Measurements from ENCODE around the gene NEK6.

The NEK6 gene

DNA sequence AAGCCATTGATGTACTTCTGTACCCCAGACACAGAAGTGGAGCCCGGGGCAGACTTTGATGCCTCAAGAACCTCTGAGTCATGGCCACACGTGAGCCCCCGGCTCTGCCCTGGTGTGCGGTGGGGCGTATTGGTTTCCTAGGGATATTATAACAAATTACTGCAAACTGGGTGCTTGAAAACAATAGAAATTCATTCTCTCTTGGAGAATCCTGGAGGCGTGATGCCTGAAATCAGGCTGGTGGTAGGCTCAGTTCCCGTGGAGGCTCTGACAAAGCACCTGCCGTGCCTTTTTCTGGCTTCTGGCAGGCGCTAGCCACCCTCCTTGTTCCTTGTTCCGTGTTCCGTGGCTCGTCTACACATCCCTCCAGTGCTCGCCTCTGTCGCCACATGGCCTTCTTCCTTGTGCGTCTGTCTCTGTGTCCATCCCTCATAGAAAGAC is 24.2 kb downstream of the NEK6 start:
- no peak for DNase-seq

DNA sequence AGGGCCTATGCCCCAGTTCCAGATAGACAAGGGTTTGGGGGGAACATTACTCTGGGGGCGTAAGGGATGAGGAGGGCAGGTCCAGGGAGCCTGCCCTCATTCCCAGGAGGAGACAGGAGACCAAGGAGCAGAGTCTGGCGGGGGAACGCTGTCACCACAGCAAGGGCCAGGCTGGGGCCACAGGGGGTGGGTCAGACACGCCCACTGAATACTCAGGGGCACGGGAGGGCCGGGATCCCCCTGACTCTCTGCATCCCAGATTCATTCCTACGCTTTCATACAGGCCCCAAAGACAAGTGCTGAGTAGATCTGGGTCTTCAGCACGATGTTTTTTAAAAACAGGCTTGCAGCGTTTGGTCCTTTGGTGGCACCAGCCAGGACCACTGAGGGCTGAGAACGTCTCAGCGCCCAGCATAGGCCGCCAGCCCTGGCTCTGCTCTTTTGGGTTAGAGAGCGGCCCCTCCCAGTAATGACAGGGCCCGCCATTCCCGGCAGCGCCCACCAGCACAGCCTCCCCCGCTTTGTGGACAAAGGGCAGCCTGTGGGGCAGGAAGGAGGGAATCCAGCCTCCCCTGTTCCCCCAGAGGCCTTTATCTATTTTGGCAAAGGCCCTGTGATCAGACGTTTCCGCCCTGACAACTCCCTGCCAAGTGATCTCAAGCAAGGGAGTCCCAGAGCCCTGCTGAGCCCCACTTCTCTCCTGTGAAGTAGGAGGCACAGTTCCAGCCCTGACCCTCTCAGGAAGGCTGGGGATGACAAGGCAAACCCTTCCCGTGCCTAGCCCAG is 24.9 kb downstream of the NEK6 start:
- no peak for DNase-seq

DNA sequence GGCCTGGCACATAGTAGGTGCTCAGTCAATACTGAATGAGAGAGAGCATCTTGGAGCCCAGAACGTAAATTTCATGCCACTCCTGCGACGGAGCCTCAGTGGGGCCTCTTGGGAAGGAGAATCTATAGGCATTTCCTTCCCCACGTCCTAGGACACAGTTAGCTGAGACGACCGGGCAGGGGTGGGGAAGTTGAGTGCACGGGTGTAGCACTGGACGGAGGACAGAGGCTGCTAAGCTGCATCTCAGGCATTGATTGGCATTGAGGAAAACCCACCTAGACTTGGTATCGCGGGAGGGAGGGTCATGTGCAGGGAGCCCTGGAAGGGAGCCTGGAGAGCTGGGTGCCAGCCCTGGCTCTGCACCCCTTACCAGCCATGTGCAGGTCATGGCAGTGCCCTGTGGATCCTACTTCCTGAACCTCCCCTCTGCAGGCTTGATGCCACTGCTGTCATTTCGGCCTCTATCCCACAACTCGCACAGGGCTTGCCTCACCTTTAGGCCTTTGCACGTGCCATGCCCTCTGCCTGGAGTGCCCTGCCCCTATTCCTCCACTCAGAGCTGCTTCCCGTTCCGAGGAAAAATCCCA is 25.6 kb downstream of the NEK6 start:
- no peak for DNase-seq

DNA sequence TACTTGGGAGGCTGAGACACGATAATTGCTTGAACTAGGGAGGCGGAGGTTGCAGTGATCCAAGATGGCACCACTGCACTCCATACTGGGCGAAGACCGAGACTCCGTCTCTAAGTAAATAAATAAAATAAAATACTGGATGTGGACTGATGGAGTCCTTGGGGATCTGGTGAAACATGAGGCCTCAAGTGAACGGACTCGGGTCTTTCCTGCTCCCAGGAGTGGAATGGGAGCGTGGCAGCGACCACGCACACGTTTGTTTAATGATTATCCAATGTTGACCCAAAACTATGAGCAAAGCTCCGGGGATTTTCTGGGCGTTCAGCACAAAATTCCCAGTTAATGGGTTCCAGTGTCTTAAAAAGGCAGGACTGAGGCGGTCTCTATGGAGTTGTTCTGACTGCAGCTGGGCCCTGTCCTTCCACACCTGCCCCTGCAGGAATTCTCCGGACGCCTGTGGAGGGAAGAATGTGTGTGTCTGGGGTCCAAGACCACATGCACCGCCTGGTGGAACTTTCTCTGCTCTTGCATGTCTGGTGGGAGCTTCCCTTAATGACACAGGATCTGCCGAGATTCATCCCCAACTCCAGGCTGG is 26.6 kb downstream of the NEK6 start:
- DNase-seq: no peak

DNA sequence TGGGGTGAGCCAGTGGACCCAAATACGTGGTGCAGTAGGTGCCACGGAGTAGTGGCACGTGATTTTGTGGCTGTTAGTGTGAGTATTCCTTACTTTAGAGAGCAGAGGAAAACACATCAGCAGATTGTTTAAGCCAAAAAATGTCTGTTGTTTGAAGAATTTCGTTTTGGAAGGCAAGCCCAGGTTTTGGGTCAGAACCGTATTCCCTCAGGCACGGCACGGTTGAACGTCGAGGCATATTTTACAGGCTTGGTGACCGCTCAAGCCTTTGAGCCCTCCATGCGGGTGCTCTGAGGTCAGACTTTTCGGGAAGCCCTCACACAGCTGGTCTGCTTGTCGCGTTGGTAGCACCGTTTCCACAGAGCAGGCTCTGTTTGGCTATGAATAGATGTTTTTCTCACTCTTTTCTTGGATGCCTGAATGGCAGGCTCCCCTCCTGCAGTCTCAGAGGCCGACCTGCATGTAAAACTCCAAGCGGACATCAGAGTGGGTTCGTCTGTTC is 27.2 kb downstream of the NEK6 start:
- no peak for DNase-seq

DNA sequence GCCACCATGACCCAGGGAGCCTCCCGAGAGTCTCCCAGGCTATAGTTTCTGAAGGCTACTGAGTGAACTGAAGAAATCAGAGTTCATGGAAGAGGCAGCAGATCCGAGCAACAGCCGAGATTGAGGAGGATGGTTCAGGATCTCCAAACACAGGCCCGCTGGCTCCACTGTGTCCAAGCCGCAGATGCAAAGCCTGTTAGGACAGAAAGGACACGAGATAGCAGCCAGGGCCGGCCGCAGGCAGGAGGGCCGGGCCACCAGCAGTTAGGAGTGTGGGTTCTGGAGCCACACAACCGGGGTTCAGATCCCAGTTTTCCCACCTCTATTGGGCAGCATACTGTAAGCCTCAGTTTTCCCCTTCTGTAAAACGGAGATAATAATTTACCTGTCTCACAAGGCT is 27.7 kb downstream of the NEK6 start:
- no peak for DNase-seq

DNA sequence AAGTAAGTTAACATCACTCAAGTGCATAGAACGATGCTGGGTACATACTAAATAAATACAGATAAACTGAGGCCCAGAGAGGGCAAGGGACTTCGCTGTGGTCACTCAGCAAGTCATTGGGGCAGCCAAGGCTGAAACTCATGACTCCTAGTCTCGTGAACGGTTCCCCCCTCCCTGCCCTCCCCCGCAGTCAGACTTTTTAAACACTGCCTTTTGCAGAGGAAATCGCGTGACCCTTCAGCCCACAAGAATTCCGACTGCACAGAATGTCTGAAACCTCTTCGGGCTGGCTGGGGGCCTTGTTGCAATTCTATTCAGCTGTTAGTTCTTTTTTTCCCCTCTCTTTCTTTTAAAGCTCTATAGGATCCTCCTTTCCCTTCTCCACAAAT is 28.1 kb downstream of the NEK6 start:
- no peak for DNase-seq

DNA sequence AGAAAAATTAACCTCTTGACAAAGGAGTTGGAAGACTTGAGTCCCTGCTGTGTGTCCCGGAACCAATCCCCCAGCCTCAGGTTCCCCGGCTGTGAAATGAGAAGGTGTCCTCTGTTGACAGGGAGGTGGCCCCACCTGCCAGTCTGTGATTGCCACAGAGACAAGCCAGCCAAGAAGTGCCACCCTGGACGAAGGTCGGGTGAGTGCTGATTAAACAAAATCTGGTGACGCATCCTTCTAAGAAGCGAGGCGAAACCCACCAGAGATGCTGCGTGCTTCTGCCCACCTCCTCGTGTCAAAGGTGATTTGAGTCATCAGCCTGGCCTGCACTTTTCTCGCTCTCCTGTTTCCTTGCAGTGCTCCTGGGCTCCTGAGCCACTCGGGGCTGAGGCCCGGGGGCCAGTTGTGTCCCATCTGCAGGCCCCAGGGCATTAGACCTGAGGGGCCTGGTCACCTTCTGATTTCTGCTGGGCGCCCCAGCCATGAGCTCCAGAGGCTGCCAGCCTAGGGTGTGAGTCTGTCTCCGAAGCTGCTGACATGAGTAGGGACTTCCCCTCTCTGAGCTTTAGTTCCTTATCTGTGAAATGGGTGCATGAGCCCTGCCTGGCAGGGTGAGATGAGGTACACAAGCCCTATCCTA is 28.7 kb downstream of the NEK6 start:
- DNase-seq: no peak

DNA sequence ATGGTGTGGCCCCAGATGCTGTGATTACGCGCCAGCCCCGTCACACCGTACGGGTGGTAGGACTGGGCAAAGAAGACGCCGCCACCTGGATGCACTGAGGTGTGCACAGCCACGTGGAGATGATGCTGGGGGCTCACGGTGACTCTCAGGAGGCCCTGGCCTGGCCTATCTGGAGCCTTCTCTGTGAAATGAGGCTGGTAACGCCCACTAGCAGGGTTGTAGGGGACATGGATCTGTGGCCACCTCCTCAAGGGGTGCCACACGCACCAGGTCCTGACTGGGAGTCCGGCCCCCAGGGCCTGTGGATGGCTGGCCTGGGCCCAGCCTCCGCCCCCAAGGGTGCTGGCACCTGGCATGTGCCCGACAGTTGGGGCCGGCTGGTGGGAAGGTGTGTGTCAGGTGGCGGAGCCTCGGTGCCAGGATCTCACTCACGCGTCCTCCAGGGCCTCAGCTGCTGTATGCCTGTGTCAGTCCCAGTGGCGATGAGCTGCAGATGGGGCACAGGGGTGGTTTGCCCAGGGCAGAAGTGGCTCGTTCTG is 32.4 kb downstream of the NEK6 start:
- DNase-seq: no peak

DNA sequence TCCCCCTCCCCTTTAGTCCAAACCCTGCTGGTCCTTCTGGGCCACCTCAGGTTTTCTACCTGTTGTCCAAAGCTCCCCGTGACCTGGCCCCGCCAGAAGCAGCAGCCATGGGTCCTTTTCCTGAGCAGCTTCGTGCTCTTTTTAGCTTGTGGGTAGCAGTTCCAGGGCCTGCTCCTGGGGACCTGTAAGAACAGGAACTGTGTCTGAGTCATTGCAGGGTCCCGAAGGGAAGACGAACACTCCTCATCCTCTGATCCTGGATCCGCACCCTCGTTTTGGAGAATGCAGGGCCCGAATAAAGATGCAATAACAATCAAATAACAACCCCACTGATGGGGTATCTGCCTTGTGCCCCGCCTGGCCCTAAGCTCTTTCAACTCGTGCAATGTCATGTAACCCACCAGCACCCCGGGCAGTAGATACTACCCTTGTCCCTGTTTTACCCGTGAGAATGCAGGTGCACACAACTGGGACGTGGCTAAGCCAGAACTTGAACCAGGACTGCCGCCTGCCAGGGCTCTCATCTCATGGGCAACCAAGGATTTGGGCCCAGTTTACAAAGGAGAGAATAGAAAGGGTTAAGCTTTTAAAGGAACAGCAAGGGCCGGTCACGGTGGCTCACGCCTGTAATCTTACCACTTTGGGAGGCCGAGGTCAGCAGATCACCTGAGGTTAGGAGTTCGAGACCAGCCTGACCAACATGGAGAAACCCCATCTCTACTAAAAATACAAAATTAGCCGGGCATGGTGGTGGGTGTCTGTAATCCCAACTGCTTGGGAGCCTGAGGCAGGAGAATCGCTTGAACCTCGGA is 33.2 kb downstream of the NEK6 start:
- DNase-seq: no peak

DNA sequence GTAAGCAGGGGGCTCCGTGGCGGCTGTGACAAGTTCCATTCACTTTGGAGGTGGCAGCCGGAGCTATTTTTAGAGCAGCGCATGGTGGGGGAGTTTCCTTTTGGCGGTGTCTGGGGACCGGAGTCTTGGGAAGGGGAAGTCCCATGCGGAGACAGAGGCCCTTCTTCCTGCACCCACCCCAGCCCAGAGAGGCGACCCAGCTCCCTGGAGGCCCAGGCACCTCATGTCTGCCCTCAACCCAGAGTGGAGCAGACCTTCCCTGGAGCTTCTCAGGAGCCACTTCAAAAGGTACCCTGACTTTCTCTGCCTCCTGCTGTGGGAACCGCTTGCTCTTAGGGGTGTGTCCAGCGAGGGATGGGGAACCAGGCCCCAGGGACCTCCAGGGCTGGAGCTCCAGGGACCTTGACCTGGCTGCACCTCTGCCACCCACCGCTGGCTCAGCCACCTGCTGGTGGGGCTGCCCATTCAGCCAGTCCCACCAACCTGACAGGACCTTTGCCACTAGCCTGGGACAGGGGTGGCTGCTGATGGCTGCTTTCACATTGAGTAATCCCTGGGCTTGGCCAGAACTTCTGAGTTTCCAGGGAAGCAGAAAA is 34.1 kb downstream of the NEK6 start:
- DNase-seq: no peak

DNA sequence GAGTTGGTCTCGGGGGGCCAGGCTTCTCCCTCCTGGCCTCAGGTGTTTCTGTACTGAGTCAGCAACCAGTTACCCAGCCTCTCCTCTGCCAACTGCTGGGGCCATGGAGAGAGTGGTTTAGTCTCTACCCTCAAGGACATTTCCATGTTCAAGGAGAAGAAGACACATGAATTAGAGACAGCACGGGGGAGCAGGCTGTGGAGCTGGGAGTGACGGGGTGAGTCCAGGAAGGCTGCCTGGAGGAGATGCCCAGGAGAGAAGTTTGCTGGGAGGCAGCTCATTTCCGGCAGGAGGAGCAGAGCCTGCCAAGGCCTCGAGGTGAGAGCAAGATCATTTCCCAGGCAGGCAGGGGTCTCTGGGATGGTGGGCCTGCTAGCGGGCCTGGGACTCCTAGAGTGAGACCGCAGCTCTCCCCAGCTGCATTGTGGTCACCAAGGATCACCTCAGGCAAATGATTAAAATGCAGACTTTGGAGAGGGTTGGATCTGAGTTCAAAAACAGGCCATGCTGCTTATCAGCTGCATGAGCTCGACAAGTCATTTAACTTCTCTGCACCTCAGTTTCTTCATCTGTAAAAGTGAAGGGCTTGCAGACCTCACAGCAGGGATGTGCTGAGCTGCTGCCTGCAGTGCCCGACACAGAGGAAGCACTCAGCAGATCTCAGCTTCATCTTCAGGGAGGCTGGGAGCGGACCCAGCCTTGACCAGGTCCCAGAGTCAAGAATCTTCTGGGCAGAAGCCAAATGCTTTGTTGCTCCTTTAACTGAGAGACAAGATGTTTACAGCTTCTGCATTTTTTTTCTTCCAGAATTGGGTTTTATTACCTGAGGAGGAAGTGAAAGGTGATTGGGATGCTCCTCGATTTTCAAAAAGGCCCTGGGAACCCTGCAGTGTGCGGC is 35.2 kb downstream of the NEK6 start:
- DNase-seq: no peak

DNA sequence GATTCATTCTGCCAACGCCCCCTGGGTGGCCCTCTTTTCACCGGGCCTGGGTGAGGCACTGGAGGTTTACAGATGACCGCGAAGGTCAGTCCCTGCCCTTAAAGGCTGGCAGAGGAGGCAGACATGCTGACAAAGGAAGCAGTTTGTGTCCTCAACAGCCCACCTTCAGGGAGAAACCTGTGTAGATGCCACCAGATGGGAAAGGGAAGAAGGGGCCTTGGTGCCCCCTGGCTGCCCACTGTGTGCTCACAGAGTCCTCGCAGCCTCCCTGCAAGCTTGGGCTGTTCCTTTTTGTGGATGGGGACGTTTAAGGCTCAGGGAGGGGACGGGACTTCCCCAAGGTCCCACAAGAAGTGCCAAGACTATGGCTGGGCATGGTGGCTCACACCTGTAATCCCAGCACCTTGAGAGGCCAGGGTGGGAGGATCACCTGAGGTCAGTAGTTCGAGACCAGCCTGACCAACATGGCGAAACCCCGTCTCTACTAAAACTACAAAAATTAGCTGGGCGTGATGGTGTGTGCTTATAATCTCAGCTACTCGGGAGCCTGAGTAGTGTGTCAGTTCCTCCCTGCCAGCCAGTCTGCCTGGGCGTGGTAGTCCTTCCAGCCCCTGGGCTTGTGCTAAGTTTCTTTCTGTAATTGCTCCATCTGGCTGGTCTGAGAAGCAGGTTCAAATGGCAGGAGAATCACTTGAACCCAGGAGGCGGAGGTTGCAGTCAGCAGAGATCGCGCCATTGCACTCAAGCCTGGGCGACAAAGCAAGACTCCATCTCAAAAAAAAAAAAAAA is 36.2 kb downstream of the NEK6 start:
- DNase-seq: no peak

DNA sequence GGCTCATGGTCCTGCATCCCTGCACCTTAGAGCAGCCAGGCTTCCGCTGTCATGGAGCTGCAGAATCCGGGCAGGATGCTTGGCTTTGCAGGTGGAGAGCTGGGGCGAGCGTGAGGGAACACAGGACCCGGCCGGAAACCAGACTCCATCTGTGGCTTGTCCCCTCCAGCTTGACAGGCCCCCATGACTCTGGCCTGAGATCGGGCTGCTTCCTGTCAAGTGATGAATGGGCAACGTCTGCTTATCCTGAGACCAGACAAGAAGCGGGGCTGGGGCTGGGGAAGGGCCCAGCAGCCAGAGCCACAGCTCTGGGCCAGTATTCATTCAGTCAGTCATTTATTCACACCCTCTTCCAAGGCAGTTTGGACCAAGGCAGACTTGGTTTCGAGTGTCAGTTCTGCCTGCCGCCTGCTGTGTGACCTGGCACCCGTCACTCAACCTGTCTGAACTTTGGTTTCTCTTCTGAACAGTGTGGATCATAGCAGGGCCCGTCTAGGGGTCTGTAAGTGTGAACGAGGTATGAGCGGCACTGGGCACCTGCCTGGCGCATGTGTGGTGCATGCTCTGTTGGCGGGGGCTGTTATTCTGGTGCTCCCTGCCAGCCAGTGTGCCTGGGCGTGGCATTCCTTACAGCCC is 37.5 kb downstream of the NEK6 start:
- no peak for DNase-seq

DNA sequence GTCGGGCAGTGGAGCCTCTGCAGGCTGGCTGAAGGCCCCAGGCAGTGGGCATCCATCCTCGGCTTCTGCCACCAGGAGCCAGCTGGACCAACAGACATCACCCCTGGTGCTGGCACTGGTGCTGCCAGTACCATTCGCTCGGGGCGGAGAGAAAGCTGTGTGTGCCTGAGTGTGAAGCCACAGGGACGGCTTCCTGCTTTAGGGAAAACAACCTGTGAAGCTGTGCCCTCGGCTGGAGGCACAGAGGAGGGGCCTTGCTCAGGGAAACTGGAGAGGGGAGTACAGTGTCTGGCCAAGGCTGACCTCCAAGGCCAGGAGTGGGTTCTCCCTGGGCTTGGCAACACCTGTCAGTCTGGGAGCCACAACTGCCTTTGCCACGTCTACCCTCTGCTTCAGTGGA is 38.3 kb downstream of the NEK6 start:
- no peak for DNase-seq

DNA sequence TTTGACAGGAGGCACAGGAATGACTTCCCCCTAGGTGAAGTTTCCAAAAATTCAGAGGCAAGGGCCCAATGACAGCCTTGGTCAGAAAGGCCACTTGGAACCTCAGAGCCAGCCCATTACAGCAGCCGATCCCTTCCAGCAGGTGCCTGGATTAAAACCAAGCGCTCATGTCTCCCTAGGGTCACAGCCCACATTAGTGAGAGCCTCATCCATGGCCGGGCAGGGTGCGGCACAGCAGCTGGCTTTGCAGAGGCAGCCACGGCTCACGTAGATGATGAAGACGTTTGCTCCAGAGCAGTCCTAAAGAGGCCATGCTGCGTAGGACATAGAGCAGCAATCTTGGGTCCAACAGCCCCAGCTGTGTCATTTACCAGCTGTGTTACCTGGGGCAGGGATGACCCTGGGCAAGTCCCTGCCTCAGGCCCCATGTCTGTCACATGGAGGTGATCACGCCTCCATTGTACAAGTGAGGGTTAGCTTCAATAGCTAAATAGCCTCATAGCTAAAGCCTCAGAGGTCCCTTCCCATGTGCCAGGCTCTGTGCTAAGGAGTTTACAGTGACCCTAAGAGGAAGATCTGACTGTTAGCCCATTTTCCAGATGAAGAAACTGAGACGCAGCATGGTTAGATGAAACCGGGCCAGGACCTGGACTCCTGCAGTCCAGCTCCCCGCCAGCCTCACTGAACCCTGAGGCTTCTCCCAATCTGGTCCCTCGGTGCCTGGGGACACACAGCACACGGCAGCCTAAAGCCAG is 39.2 kb downstream of the NEK6 start:
- DNase-seq: no peak

DNA sequence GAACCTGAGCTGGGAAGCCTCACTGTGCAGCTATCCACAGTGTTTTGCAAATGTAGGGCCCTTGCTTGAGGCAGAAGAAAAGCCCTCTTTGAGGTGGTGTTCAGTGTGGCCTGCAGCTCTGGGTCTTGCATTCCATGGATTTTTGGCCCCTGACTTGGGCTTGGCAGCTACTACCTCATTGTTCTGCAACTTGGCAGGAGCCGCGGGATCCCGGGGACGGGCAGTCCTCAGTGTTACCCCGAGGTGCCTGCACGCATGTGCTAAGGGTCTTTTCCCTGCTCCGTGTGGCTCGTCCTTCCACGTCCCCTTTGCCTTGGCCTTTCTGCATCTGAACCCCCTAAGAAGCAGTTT is 39.8 kb downstream of the NEK6 start:
- DNase-seq: no peak

DNA sequence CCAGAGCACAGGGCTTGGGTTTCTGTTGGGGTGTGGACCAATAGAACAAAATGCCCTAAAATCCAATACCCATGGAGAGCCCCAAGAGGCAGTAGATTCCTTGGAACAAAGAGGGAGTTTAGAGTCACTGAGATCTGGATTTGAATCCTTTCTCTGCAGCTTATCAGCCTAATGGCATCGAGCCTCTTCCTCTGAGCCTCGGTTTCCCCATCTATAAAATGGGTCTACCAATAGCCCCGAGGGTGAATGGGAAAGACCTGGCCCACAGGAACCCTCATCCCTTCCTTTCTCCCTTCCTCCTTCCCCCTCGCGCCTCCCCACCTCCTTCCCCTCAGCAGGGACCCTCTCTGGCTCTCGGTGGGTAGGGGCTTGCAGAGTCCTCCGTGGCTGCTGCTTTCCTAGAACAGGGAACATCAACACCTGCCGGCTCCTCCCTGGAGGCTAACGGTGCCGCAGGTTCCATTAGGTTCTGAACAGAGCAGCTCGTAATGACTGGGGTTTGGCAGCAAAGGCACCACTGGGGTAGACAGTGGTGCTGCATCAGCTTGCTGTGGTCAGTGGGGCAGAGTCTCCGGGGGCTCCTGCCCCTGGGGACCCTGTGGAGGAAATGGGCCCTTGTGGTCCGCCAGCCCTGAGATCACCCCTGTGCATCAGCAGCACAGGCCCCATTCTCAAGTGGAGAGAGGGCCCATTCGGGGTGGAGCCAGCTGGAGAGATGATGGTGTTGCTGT is 40.3 kb downstream of the NEK6 start:
- DNase-seq: no peak
